Cardiac muscle cell (in vitro differentiated cells and primary cell): Measurements from ENCODE around the gene DGKG. TPM values are rescaled to one million over a fixed set of nuclear protein-coding genes. Genes with fewer than 3 reads are reported as not detected.

Source experiments
- DNase-seq, 2 donors: peaks; one replicate each; pipeline versions ENCODE4 v3.0.0 to v3.0.0-alpha.2; 2010 to 2017; ENCODE audit warnings: low read depth in 1 of 2, low spot score in 1 of 2
- H3K27ac ChIP-seq: fragments of 200-600 bp; sonication (generic); 2 replicates; pipeline ENCODE4 v1.5.1; 2016
- H3K27me3 ChIP-seq: fragments of 200-600 bp; sonication (generic); 2 replicates; pipeline ENCODE4 v1.6.0; 2016; ENCODE audit warnings: control low read depth
- H3K36me3 ChIP-seq: fragments of 200-600 bp; sonication (generic); 2 replicates; pipeline ENCODE4 v1.5.1; 2016; ENCODE audit warnings: control low read depth
- H3K4me1 ChIP-seq: fragments of 200-600 bp; sonication (generic); 2 replicates; pipeline ENCODE4 v1.8.1; 2017; ENCODE audit warnings: low read depth, mild to moderate bottlenecking, mixed run types
- H3K4me3 ChIP-seq: fragments of 200-600 bp; sonication (generic); 2 replicates; pipeline ENCODE4 v1.5.1; 2016; ENCODE audit warnings: mild to moderate bottlenecking
- H3K9me3 ChIP-seq: fragments of 200-600 bp; sonication (generic); 2 replicates; pipeline ENCODE4 v1.5.1; 2017; ENCODE audit warnings: low read depth, mild to moderate bottlenecking, control low read depth
- polyA plus RNA-seq: library from polyadenylated mRNA; unstranded; fragments of >200 nt; fragmentation: Nextera tagmentation; extraction: Ambion mirVana; gene quantifications from 2 replicates; pipeline ENCODE4 v1.2.1, GENCODE V29; 2016
- total RNA-seq: library from RNA; depleted of rRNA; stranded (reverse); fragments of >200 nt; gene quantifications from 2 replicates; pipeline ENCODE4 v1.2.3, GENCODE V29; 2016
- TF ChIP-seq, protein P1 (sequence below): IDR thresholded peaks from 2 replicates; pipeline ENCODE4 v1.5.1; 2012; ENCODE audit warnings: low read depth, mild to moderate bottlenecking, low read length

The DGKG gene
- total and polyA plus RNA-seq, 2 experiments from 2014 or later = 0.15 TPM; not detected in 1

DNA sequence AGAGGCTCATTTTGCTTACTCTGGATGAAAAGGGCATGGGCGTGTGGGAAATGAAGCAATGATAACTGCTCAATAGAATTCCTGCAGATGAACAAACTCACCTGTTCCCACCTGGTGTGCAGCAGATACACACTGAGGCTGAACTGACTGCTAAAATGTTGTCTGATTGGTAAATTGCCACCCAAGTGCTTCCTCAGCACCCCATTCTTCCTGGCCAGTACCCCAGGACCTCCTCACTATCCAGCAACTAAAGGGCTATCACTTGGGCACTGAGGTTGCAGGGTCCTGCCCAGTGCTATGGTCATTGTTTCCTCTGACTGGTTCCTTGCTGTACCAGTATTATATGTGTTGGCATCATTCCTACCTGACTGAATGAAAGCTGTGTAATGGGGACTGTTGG is 38.0 kb upstream of the DGKG start:
- TF ChIP-seq, protein P1, sequence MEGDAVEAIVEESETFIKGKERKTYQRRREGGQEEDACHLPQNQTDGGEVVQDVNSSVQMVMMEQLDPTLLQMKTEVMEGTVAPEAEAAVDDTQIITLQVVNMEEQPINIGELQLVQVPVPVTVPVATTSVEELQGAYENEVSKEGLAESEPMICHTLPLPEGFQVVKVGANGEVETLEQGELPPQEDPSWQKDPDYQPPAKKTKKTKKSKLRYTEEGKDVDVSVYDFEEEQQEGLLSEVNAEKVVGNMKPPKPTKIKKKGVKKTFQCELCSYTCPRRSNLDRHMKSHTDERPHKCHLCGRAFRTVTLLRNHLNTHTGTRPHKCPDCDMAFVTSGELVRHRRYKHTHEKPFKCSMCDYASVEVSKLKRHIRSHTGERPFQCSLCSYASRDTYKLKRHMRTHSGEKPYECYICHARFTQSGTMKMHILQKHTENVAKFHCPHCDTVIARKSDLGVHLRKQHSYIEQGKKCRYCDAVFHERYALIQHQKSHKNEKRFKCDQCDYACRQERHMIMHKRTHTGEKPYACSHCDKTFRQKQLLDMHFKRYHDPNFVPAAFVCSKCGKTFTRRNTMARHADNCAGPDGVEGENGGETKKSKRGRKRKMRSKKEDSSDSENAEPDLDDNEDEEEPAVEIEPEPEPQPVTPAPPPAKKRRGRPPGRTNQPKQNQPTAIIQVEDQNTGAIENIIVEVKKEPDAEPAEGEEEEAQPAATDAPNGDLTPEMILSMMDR = no peak
- Histone ChIP-seq H3K9me3 (no peaks in the 10 kb centered on the region), H3K27ac (no peak overlapping the region), H3K4me1 (no peaks in the 10 kb centered on the region), H3K36me3 (no peaks in the 10 kb centered on the region), H3K27me3 (no peaks in the 10 kb centered on the region), H3K4me3 (no peak overlapping the region)
- DNase-seq = no peak

DNA sequence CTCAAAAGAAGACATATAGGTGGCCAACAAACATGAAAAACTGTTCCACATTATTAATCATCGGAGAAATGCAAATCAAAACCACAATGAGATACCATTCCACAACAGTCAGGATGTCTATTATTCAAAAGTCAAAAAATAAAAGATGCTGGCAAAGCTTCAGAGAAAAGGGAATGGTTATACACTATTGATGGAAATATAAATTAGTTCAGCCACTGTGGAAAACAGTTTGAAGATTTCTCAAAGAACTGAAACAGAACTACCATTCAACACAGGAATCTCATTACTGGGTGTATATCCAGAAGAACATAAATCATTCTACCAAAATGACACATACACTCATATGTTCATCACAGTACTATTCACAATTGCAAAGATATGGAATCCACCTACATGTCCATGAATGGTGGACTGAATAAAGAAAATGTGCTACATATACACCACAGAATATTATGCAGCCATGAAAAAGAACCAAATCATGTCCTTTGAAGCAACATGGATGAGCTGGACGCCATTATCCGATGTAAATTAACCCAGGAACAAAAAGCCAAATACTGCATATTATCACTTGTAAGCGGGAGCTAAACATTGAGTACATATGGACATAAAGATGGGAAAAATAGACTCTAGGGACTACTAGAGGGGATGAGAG is 32.7 kb upstream of the DGKG start:
- no peaks in the 10 kb centered on the region for H3K36me3 ChIP-seq
- no peak for DNase-seq
- no peak overlapping the region for H3K27ac ChIP-seq
- H3K27me3 ChIP-seq = no peaks in the 10 kb centered on the region
- no peaks in the 10 kb centered on the region for H3K9me3 ChIP-seq
- H3K4me3 ChIP-seq = no peak overlapping the region
- TF ChIP-seq, protein P1 = no peak
- H3K4me1 ChIP-seq = no peaks in the 10 kb centered on the region

DNA sequence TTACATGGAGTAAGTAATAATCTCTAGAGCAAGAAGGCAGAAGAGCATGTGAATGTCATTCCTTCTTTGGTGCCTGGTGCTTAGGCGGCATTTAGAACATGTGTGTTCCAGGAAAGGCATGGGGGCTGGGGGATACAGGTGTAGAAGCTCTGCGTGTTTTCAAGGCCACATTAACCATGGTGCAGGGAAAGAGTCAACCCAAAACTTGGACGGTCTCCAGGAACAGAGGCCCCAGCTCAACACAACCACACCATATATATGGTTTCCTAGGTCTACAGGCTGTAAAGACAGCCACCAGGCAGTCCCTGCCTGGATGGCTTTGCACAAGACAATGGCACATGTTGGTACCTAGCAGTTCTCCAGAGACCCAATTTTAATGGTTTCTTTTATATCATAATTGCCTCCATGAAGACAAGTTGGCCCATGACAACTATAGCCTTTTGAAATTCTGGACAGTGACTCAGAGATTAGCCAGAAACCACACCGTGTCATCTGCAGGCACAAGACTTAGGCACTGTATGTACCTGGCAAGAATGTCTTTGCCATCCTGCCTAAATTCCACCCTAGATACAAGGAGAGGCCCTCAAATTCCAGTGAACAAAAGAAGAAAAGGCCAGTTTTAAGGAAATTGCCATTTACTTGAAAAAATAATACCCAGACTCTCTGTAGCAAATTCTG is 25.0 kb upstream of the DGKG start:
- no peak overlapping the region for H3K4me3 ChIP-seq
- H3K27ac ChIP-seq = no peak overlapping the region
- TF ChIP-seq, protein P1 = no peak
- no peaks in the 10 kb centered on the region for H3K36me3 ChIP-seq
- DNase-seq = no peak
- H3K27me3 ChIP-seq = no peaks in the 10 kb centered on the region
- no peaks in the 10 kb centered on the region for H3K4me1 ChIP-seq
- no peaks in the 10 kb centered on the region for H3K9me3 ChIP-seq

DNA sequence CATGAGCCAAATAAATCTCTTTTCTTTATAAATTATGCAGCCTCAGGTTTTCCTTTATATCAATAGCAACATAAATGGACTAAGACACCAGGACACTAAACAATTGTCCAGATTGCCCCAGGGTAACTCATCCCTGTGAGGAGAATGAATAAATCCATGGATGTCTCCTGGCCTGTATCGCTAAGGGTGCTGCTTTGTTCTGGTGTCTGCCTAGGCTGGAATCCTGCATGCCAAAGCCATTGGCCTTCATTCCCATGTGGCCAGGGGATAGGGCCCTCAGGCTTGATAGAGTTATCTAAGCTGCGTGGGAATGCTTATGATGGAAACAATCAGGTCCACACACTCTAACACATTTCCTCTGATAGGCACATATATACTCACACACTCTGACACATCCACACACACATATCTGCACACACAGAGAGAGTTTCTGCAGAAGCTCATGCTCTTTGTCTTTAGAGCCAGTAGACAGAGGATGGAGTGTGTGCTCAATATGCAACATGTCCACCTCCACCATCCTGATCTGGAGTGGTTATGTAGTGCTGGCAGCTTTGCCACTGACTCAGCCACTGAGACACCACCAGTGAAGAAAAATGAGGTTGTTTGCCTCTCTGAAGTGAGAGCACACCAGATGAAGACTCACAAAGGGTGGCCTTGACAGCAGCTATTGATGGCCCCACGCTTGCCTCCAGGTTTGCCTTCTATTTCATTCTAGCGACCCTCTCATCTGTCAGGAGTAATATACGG is 24.0 kb upstream of the DGKG start:
- H3K9me3 ChIP-seq = no peaks in the 10 kb centered on the region
- no peaks in the 10 kb centered on the region for H3K36me3 ChIP-seq
- H3K4me1 ChIP-seq = no peaks in the 10 kb centered on the region
- no peak overlapping the region for H3K27ac ChIP-seq
- no peak overlapping the region for H3K4me3 ChIP-seq
- DNase-seq = no peak
- TF ChIP-seq, protein P1 = no peak
- no peaks in the 10 kb centered on the region for H3K27me3 ChIP-seq

DNA sequence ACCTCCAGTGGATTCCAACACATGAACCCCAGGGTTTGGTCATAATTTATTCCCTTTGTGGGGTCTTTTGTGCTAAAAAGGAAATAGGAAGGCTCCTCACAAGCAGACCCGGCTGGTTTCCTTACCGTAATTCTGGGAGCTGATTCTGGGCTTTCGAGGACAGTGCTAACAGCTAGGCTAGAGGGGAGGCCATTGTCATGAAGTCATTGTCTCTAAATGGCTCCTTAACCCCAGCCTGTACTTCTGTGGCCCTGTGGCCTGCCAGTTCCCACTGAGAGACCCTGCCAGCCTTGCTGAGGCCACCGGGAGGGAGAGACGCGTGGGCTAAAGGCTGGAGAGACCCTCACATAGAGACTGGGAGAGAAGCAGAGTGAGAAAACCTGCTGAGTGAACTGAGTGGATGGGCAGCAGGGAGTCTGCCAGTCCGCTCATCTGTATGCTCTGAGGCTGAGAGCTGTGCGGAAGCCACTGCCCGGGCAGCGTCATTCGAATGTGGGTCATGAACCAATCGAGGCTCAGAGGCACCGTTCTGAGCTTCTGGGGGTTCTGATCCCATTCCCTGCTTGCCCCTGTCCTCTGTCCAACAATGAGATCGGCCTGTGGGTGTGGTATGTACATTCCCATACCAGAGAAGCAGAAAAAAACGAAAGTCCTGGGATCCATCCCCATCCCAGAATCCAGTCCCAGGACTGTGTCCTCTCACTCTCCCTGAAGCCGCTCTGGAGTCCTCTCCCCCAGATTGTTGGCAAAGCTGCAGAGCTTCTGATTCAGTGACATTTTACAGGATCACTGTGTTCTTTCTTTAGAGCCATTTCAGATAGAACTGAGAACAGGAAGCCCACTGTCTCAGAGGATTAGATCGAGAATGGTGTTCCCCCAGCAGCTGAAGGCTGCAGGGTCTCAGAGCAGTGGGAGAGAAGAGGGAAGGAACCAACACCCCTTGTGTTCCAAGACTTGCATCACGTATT is 21.3 kb upstream of the DGKG start:
- H3K27ac ChIP-seq = no peak overlapping the region
- H3K4me1 ChIP-seq = no peaks in the 10 kb centered on the region
- no peak overlapping the region for H3K4me3 ChIP-seq
- TF ChIP-seq, protein P1 = no peak
- H3K9me3 ChIP-seq = no peaks in the 10 kb centered on the region
- H3K27me3 ChIP-seq = no peaks in the 10 kb centered on the region
- H3K36me3 ChIP-seq = no peaks in the 10 kb centered on the region
- DNase-seq = no peak
